GM21447 (cell line): ENCODE data around the gene KCNH4.

ENCODE experiments used
- ATAC-seq: cut with Tn5 transposase; IDR thresholded peaks from one replicate; pipeline ENCODE4 v1.9.1; 2021; ENCODE audit not compliant: unreplicated experiment

KCNH4 gene

GRCh38 chr17:42138749-42139492 is 42.0 kb downstream of the KCNH4 start:
- no peak for ATAC-seq

- ATAC-seq = no peak
Measured at GRCh38 chr17:42136654-42137051, 44.3 kb downstream of the KCNH4 start.

- ATAC-seq = no peak
Measured at GRCh38 chr17:42135664-42136653, 45.0 kb downstream of the KCNH4 start.

- ATAC-seq = no peak
Measured at GRCh38 chr17:42135151-42135550, 45.8 kb downstream of the KCNH4 start.

- peak; percentile 79 for ATAC-seq
Measured at GRCh38 chr17:42133461-42134041, 47.4 kb downstream of the KCNH4 start.

GRCh38 chr17:42132941-42133340 is 48.0 kb downstream of the KCNH4 start:
- ATAC-seq = peak; percentile 48

GRCh38 chr17:42131981-42132432 is 48.9 kb downstream of the KCNH4 start:
- ATAC-seq = no peak

- no peak for ATAC-seq
Measured at GRCh38 chr17:42131232-42131631, 49.7 kb downstream of the KCNH4 start.

GRCh38 chr17:42130310-42130936 is 50.5 kb downstream of the KCNH4 start:
- no peak for ATAC-seq

GRCh38 chr17:42129109-42129837 is 51.7 kb downstream of the KCNH4 start:
- ATAC-seq = no peak

- no peak for ATAC-seq
Measured at GRCh38 chr17:42127414-42127813, 53.5 kb downstream of the KCNH4 start.

GRCh38 chr17:42126836-42127235 is 54.1 kb downstream of the KCNH4 start:
- ATAC-seq = no peak

GRCh38 chr17:42125565-42125964 is 55.4 kb downstream of the KCNH4 start:
- ATAC-seq = no peak

GRCh38 chr17:42124256-42124655 is 56.7 kb downstream of the KCNH4 start:
- ATAC-seq = no peak

- no peak for ATAC-seq
Measured at GRCh38 chr17:42122371-42123303, 58.3 kb downstream of the KCNH4 start, which contains the start of gene HSPB9. Gene HSPB9 (plus strand): TSS chr17:42122804. CDS start chr17:42122851, 47 bp downstream.

GRCh38 chr17:42120770-42121769 is 59.9 kb downstream of the KCNH4 start, which contains the start of gene KAT2A:
Gene KAT2A (minus strand): TSS chr17:42121367. CDS start chr17:42121304, 63 bp downstream.
- ATAC-seq = no peak

GRCh38 chr17:42120161-42120769 is 60.7 kb downstream of the KCNH4 start:
- no peak for ATAC-seq
